ENCODE data around the gene CDIP1.
A peak's percentile ranks its signal among the peaks of the same experiment; 100 is the strongest.

Gene CDIP1

DNA sequence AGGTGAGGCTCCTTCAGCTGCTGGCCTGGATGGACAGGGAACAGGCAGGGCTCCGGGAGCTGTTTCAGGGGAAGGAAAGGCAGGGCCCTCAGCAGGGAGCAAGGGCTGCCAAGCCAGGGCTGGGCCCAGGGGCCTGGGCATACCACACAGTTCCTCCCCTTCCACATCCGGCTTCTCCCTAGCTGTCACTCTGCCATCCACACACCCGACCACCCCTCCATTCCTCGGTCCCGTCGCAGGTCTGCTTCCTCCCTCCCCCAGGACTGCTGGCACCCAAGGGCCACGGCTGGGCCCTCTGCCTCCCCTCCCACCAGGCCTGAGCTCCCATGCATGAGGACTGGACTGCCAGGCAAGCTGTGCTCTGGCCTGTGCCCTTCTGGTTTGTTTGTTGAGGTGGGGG is 24.0 kb downstream of the CDIP1 start:
- DNase-seq (ENCODE audit: low spot score) = no peak

DNA sequence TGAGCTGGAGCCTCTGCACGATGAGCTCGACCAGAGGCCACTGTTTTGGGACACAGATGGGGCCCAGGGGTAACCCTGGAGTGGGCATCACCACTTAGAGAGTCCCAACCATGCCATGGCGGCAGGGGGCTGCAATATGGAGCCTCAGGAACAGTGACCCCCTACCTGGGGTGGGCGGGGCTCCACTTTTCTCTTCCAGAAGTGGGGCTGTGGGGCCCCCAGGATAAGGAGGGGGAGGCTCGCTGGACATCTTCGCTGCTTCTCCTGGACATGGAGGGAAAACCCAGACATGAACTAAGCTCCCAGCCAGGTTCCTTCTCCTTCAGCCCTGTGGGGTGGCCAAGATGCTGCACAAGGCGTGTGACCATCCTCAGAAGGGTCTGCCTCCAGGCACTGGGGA is 24.7 kb downstream of the CDIP1 start:
- DNase-seq (ENCODE audit: low spot score) = no peak

DNA sequence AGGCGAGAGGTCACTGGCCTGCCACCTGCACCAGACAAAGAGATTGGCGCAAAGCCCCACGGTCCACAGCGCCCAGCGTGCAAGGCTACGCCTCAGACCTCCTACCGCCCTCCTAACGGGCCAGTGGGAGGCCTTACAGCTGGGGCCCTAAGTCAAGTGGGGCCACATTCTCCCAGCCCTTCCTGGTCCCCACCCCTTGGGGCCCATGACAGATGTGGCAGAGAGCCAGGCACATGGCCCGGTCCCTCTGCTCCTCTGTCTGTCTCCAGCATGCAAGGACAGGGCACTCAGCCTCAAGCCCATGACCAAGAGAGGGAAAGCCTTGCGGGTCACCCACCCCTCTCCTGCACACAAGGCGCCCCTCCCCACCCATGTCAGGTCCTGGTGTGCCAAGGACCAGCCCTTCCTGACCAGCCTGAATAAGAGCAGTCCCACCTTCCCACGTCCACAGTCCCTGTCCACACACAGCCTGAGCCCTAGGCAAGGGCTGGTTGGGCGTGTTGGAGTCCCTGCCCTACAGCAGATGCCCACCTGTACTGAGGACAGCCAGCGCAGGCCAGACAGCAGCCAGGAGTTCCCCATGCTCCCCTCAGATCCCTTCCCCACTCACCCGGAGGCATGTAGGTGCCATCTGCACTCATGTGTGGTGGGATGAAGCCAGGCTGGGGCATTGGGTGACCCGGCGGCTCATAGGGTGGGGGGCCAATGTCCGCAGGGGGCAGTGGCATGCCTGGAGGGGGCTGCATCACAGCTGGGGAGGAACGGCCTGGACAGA is 25.3 kb downstream of the CDIP1 start:
- DNase-seq (ENCODE audit: low spot score) = no peak

DNA sequence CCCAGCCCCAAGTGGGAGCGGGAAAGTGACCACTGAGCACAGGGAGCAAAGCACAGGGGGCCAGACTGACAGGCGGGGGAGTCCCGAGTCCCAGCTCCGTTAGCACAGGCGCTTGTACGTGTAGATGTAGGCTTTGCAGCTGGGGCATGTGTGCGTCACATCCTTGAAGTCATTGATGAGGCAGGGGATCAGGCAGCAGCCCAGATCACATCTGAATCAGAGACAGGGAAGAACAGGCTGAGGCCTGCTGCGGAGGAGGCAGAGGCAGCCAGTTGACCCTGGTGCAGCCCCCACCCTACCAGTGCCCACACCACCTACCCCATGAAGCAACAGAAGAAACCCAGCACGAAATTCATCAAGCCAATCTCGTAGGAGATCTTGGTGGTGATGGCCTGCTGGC is 26.1 kb downstream of the CDIP1 start:
- DNase-seq (ENCODE audit: low spot score) = no peak

DNA sequence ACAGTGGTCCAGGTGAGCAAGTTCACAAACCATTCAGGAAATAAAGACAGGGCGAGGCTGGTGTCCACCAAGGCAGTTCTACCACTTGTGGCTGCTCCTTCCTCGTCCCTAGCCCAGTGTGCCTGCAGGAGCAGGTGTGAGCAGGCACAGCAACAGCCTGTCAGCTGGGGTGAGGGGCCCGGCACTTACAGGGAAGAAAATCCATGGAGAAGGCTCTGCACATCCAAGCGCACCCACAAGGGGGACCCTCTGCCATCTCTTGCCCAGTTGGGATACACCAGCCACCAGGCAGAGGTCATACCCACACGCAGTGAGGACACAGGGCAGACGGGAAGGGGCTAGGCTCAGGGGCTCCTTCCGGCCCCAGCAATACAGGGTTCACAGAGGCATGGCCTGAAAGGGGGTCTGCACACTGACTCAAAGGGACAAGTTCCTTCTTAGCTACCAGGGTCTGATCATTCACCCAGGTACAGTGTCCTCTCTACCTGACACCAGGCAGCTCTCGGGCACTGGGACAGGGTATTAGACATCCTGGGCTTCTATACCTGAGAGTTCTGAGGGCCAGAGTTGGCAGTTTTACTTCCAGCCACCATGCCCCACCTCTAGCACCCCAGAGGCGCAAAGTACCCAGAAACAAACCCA is 27.0 kb downstream of the CDIP1 start:
- no peak for DNase-seq (ENCODE audit: low spot score)

DNA sequence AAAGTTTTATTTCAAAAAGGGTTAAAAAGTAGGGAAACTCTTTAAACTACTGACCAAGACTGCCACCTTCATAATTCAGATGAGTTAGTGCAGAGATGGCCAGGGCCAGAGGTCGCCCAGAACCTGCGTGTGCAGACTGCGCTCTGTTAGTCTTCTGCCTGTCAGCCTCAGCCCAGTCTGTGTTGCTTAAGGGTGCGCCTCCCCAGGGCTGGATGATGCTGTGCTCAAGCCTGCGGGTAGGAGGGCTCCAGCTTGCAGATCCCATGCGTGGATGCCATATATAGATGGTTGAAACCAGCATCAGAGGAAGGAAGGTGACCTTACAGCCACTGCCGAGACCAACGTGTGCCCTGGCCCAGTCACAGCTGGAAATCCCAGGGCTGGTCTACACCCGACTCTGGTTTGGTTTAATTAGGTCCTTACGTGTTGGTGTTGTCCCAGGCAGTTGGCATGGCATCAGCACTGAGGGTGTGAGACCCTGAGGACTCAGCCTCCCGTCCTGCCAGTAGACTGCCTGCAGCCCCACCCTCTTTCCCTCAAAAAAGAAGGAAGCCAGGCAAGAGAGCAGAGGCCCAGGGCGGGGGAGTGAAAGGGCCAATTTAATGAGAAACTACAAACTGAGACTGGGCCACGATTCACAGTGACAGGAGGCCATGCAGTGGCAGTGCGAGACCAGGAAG is 27.7 kb downstream of the CDIP1 start:
- DNase-seq (ENCODE audit: low spot score) = no peak

DNA sequence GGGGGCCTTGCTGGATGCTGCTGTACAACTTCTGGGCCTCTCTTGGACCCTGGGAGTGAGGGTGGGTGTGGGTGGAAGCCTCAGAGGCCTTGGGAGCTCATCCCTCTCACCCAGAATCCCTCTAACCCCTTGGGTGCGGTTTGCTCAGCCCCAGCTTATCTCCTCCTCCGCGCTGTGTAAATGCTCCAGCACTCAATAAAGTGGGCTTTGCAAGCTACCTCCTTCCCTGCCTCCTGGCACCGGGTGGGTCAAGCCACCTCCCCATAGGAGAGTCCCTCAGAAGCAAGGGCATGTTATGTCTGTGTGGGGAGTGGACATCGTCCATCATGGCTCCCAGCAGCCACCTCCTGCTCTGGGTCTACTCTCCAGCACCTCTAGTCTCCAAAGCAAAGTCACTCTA is 28.4 kb downstream of the CDIP1 start:
- DNase-seq (ENCODE audit: low spot score) = no peak

DNA sequence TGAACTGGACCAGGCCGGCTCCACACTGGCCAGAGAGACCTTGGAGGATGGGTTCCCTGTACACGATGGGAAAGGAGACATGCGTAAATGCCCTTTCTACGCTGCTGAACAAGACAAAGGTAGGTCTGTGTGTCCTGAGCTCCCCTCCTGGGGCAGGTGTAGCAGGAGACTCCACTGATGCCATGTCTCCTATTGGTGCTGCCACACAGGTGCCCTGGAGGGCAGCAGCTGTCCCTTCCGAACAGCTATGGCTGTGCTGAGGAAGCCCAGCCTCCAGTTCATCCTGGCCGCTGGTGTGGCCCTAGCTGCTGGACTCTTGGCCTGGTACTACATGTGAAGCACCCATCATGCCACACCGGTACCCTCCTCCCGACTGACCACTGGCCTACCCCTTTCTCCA is 29.2 kb downstream of the CDIP1 start:
- DNase-seq (ENCODE audit: low spot score) = no peak

DNA sequence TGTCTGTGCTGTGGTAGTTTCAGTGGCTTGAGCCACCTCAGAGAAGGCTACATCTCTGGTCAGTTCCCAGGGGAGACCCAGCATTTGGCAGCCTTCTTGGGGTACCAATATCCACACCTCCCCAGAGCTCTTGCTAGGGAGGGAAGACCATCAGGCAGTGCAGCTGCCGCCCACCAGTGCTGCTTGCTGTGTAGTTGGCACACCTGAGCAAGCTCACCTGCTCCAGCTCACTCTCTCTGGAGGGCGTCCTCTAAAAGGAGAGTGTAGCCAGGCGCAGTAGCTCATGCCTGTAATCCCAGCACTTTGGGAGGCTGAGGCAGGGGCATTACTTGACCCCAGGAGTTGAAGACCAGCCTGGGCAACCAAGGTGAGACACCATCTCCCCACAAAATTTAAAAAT is 29.8 kb downstream of the CDIP1 start:
- DNase-seq (ENCODE audit: low spot score) = no peak

DNA sequence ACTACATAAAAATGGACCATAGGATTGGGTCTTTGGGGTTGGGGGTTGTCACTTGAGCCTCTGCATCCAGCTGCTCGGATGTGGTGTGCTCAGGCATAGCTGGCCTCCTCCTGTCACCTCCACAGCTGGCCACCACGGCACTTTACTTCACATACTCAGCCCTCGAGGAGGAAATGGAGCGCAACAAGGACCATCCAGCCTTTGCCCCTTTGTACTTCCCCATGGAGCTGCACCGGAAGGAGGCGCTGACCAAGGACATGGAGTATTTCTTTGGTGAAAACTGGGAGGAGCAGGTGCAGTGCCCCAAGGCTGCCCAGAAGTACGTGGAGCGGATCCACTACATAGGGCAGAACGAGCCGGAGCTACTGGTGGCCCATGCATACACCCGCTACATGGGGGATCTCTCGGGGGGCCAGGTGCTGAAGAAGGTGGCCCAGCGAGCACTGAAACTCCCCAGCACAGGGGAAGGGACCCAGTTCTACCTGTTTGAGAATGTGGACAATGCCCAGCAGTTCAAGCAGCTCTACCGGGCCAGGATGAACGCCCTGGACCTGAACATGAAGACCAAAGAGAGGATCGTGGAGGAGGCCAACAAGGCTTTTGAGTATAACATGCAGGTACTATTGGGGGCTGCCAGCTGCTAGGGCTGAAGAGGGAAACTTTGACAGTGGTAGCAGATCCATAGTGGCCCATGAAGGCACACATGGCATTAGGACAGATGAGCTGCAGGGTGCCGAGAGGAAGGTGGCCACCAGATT is 30.8 kb downstream of the CDIP1 start:
- no peak for DNase-seq (ENCODE audit: low spot score)

DNA sequence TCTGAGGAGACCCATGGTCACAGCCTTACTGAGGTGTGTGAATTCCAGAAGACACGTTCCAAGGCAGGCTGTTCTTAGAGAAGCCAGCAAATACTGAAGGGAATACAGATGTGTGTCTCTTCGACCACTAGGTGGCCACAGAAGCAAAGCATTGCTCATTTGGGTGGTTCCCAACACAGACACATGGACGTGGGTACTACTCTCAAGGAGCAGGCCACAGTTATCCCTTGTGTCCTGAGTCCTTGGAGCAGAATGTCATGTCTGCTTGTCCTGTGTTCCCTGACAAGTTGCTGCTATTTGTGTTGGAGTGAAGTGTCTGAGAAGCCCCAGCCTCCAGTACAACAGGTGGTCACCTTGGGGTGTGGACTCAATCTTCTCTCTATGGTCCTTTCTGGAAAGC is 32.1 kb downstream of the CDIP1 start:
- peak; percentile 67 for DNase-seq (ENCODE audit: low spot score)

DNA sequence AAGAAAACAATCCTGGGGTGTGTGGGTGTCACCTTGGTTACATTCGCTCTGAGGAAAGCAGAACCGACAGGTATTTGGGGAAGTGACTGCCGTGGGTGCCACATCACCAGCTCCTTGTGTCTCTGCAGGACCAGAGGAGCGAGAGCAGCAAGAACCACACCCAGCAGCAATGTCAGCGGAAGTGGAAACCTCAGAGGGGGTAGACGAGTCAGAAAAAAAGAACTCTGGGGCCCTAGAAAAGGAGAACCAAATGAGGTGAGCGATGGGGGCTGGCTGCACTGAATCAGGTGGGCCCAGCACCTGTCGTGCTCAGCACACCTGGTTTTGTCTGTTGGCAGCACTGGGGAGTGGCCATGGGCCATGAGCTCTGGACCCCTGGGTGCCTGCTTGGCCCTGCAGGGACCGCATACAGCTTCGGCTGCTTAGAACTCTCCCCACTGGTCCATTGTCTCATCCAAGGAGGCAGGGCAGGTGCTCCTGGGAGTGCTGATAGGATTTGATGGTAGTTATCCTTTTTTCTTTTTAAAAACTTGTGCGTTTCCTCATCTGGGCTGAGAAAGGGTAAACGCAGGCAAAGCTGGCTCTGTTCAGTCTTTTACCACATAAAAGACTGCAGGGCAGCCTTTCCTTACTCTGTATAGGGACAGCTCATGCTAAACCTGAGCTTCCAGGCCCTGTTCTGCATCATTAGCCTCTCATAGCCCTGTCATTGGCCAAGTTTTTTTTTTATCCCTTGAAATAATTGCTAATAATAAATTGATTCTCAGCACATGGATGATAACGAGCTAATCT is 33.0 kb downstream of the CDIP1 start:
- peak; percentile 83 for DNase-seq (ENCODE audit: low spot score)

DNA sequence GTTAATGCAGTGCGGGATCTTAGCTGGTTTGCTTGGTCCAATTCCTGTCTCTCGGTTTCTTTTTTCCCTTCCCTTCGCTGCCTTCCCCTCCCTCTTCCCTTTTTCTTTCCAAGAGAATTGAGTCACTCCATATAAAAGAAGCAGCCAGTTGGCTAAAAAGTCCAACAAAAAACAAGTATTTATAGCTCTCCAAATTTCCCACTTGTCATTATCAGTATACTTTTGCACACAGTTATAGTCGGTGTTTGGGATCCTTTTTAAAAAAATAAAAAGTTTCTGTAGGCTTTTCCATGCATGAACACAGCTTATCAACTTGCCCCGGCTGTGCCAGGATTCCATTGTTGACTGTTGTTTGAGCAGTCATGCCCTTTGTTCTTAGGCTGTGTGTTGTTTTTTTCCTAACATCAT is 37.5 kb downstream of the CDIP1 start:
- DNase-seq (ENCODE audit: low spot score) = no peak

DNA sequence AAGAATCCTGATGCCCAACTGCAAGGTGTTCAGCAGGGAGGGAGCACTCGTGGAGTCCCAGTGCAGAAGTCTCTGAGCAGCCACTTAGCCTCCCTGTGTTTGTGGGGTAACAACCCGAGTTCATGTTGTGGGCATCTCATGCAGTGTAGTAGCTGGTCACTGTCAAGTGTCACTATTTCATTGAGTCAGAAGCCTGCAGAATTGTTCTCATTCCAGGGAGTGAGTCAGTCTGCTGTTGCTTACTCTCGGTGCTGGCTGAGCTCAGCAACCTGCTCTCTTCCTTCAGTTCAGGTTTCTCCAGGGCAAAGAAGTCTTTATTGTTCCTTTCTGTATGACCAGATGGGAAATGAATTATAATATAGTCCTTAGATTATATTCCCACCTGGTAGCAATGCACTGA is 38.3 kb downstream of the CDIP1 start:
- DNase-seq (ENCODE audit: low spot score) = no peak

DNA sequence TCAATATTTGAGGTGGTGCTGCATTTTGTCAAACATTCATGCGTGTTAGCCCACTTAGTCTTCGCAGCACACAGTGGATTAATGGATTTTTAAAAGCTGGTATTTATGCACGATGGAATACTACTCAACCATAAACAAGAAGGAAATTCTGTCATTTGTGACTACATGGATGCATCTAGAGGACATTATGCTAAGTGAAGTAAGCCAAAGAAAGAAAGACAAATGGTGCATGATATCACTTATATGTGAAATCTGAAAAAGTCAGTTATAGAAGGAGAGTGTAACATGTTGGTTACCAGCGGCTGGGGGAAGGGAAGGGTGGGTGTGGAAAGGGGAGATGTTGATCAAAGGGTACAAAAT is 39.4 kb downstream of the CDIP1 start:
- DNase-seq (ENCODE audit: low spot score) = no peak

DNA sequence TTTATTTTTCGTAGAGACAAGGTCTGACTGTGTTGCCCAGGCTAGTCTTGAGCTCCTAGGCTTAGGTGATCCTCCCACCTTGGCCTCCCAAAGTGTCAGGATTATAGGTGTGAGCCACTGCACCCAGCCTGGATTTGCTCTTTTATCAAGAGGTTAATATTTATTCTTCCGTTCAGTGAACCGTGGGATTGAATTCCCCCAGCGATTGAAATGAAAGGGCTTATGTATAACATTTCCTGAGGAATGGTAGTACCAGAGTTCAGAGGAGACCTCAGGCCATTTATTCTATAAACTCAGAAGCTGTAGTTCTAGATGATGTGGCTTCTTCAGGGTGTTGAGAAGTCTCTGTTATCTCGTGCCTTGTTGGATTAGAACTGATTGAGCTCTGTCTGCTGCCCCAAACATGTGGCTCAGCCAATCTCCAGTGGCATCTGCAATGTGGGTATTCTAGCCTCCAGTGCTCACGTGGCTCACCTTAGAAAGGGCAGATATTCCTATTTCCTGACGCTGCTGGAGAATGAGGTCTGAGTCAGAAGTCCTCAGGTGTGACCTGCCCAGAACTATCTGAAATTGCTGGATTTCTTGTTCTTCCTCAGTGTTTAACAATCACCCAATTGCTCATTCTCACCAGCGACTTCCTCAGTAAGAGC is 39.9 kb downstream of the CDIP1 start:
- no peak for DNase-seq (ENCODE audit: low spot score)

DNA sequence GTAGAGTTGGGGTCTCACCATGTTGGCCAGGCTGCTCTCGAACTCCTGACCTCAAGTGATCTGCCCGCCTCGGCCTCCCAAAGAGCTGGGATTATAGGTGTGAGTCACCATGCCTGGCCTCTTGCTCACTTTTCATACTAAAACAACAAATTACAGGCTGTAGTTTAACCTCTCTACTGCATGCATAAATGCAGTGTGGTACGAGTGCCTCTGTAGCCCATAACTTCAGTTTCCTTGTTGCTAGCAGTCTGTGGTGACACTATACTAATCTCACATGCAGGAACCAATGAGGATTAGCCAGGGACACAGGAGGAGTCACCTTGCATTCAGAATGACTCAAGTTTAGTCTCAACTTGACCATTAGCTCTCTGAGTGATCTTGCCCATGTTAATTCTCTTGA is 42.3 kb downstream of the CDIP1 start:
- DNase-seq (ENCODE audit: low spot score) = no peak

DNA sequence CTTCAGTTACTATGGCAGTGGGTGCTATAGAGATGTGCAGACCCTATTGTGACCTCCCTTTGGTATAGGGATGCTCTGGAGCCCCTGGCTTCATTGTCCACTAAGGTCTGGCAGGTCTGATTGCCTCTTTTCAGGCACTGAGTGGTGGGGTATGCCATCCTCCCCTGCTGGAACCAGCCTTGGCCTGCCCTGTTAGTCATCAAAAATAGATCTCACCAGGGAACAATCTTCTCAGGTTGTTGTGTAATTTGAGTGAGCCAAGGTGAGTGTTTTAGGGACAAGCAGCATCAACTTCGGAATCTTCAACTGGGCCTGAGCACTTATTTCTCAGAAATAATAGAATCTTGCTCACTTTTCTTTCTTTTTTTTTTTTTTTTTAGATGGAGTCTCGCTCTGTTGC is 42.8 kb downstream of the CDIP1 start:
- no peak for DNase-seq (ENCODE audit: low spot score)

DNA sequence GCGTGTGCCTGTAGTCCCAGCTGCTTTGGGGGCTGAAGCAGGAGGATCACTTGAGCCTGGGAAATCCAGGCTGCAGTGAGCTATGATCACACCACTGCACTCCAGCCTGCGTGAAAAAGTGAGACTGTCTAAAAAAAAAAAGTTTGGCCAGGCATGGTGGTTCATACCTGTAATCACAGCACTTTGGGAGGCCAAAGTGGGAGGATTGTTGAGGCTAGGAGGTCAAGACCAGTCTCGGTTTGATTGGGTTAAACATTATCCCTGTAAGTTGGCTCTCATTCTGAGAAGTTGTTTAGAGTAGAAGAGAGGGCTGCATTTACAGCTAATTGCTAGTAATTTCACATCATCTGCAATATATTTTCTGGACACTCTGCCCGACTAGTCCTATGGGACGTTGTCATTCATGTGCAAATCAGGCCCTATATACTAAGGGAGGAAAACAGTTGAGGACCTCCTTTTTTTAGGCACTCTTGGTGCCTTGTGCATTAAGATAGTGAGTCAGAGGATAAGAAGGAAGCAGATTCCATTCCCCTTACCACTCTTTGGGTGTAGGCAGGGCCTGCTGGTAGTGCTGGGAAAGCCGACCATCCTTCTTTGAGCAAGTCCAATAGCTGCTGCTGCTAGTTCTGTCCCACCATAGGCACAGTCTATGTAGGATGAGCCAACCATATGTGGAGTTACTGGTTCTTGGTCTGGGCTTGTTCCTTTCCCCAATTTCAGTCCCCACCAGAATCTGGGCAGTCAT is 43.7 kb downstream of the CDIP1 start:
- no peak for DNase-seq (ENCODE audit: low spot score)

DNA sequence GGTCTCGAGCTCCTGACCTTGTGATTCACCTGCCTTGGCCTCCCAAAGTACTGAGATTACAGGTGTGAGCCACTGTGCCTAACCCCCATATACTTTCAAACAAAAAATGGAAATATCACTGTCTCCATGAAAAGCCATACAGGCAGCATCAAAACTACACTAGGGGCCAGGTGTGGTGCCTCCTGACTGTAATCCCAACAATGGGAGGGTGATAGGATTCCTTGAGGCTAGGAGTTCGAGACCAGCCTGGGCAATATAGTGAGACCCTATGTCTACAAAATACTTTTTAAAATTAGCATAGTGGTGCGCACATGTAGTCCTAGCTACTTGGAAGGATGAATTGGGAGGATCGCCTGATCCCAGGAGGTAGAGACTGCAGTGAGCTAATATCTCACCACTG is 46.7 kb downstream of the CDIP1 start:
- DNase-seq (ENCODE audit: low spot score) = no peak

DNA sequence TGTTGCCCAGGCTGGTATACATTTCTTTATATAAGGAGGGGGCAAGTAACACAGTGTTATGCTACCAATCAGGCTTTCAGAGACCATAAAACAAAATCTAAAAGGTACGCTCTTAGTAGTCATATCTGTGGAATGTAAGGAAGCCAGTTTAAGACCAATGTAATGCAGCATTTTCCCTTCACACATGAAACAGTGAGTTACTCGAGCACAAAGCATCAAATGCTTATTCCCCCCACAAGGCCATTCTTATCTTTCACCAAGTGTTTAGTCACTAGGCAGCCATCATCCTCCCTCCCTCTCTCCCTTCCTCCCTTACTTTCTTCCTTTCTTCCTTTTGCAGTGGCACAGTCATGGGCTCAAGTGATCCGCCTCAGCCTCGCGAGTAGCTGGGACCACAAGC is 49.5 kb downstream of the CDIP1 start:
- no peak for DNase-seq (ENCODE audit: low spot score)

Data from activated CD4-positive, alpha-beta T cell treated with anti-CD3 and anti-CD28 coated beads, Interleukin-2, Interleukin-4, amounts not matched to agents 100 ng/mL and 50 ng/mL, durations not matched to agents 16 hours and 8 hours (primary cell).